HG03108 (cell line): Measurements from ENCODE around the gene FARSA.
"Not testable (repeated sequence)": the region's sequence is repeated elsewhere in the genome, so short reads cannot be mapped to it uniquely, and the experiment has no call there.

Experiments
- ATAC-seq: cut with Tn5 transposase; IDR thresholded peaks from one replicate; pipeline ENCODE4 v1.9.1; 2021; ENCODE audit warnings: moderate library complexity; ENCODE audit not compliant: unreplicated experiment

FARSA gene

DNA sequence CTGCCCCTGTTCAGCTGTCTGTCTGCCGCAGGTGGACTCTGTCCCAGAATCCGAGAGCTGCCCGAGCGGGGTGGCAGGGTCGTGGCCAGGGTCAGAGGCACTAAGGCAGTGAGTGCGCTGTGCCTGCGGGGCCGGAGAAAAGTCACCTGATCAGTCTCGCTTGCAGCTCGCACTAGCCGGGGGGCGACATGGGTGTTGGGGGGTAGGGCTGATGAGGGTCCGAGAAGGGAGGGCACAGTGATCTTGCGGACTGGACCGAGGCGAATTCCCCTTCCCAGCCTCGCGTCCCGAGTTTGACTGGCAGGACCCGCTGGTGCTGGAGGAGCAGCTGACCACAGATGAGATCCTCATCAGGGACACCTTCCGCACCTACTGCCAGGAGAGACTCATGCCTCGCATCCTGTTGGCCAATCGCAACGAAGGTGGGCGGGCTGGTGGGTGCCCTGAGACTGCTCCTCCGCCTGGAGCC is 41.9 kb downstream of the FARSA start:
- ATAC-seq, result no peak

DNA sequence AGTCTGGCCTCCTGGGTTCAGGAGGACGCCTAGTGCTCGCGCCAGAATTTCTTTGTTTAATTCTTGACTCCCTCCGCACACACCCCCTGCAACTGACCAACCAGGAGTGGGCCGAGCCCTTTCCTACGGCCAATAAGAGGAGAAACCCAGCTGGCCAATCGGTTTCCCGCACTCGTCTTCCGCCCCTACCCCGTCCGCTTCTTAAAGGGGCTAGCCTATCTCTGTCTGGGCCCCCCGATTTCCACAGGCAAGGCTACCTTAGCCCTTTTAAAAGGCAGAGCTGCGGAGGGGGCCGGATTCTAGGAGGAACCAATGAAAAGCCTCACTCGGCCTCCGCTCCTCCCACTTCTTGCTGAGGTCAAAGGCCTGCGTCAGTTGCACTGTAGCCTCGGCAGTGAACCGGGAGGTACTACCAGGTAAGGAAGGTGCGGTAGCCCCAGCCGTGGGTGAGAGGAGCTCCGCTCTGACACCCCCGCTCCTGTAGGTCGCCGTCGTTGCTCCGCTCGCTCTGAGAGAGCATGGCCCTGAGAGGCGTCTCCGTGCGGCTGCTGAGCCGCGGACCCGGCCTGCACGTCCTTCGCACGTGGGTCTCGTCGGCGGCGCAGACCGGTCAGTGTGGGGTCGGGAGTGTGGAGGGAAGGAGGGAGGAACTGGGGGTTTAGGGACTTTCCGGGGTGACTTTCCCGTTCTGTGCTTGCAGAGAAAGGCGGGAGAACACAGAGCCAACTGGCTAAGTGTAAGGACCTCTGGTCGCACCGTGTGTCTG is 42.5 kb downstream of the FARSA start, which contains the start of gene GCDH:
Gene GCDH (plus strand): TSS at position 374 of the 766 bp plus-strand sequence. CDS start 145 bp downstream, at position 519.
- ATAC-seq, result peak; percentile 90

DNA sequence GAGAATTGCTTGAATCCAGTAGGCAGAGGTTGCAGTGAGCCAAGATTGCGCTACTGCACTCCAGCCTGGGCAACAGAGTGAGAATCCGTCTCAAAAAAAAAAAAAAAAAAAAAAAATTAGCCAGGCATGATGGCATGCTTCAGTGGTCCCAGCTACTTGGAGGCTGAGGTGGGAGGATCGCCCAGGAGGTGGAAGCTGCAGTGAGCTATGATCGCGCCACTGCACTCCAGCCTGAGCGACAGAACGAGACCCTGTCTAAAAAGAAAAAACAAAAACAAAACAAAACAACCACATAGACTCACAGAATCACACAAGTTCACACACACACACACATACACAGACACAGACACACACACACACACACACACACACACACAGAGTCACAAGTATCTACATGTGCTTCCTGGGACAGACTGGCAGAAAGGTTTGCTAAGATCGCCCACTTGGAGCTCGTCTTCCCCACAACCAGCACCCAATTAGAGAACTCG is 43.2 kb downstream of the FARSA start:
- ATAC-seq, result not testable (repeated sequence)

DNA sequence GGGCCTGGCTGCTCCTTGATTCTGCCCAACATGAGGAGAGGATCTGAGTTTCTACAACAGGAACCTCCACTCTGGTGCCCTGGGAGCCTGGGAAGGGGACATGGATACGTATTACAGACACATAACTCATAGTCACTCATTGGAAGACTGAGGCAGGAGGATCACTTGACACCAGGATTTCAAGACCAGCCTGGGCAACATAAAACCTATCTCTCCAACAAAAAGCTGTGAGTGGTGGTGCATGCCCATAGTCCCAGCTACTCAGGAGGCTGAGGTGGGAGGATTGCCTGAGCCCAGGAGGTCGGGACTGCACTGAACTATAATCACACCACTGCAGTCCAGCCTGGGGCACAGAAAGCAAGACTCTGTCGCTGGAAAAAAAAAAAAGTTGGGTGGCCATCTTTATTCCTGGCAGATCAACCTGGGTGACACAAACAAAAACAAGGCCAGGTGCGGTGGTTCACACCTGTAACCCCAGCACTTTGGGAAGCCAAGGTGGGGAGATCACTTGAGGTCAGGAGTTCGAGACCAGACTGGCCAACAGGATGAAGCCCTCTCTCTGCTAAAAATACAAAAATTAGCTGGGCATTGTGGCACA is 45.4 kb downstream of the FARSA start:
- no peak for ATAC-seq

DNA sequence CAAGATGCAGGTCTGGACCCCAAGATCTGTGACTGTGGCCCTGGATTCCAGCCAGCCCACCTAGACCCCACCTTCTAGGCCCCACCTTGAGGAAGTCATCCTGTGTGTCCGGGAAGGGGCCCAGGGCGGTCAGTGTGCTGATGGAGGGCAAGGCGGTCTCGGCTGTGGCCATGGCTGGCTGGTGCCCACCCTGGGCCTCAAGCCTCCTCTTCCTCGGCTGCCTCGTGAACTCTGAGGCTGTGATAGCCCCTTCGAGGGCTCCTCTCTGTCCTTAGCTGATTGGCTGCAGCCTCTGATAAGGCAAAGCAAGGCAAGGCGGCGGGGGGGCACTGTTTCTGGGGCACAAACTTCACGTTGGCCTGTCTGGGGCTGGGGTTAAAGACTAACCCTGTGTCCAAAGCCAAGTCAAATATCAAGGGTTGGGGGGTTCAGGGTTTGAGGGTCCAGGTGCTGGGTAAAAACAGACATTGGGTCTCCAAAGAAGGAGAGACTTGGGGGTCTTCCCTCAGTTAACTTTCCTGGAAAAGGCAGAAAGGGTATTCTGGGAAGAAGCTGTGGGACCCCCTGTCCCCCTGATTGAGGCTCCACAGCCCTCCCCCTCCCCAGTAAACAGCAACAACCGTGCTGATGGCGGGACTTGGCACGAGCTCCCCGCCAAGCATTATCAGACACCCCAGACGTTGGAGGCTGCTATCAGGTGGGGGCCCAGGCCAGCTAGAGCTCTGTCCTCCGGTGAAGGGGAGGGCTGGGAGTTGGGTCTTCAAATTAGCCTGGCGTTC is 46.4 kb downstream of the FARSA start, which contains the start of gene KLF1:
Gene KLF1 (minus strand): TSS at position 233 of the 779 bp plus-strand sequence. CDS start 61 bp downstream, at position 172.
- ATAC-seq, result no peak

DNA sequence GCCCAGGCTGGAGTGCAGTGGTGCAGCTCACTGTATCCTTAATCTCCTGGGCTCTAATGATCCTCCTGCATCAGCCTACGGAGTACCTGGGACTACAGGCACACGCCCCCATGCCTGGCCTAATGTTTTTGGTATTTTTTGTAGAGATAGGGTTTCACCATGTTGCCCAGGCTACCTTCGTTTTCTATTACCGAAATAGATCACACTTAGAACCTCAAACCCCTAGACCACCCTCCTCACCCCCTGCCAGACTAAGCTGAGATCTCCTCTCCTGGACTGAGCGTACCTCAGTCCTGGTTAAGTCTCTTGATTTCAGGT is 46.9 kb downstream of the FARSA start:
- ATAC-seq, result no peak

DNA sequence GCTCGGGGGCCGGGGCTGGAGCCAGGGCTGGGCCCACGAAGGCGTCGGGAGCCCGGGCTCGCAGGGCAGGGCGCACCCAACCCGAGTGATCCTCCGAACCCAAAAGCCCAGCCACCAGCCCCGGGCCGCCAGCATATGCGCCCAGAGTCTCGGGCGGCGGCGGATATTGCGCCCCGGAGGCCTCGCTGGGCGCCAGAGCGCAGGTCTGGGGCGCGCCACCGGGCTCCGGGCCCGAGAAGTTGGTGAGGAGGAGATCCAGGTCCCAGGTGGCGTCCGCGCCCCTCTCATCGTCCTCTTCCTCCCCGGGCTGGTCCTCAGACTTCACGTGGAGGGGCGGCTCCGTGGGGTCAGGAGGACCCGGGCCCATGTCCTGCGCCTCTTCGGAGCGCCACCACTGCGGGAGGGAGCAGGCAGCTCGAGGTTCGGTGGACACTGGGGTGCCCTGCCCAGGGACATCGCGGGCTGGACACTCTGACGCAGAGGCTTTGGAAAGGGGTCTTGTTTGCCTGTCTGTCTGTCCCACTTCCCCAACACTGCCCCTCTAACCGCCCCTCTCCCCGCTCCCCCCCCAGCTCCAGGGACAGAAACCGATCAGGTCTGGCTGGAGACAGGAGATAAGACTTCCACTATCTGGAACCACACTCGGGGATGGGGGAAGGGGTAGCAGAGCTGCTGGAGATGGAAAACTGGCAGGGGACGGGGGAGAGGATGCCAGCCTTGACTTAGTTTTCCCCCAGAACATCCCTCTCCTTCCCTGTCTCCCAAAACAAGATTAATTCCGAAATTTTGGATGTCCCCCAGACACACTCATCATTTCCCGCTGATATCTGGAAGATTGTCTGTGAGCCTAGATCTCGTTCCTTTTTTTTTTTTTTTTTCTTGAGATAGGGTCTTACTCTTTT is 47.5 kb downstream of the FARSA start:
- no peak for ATAC-seq

DNA sequence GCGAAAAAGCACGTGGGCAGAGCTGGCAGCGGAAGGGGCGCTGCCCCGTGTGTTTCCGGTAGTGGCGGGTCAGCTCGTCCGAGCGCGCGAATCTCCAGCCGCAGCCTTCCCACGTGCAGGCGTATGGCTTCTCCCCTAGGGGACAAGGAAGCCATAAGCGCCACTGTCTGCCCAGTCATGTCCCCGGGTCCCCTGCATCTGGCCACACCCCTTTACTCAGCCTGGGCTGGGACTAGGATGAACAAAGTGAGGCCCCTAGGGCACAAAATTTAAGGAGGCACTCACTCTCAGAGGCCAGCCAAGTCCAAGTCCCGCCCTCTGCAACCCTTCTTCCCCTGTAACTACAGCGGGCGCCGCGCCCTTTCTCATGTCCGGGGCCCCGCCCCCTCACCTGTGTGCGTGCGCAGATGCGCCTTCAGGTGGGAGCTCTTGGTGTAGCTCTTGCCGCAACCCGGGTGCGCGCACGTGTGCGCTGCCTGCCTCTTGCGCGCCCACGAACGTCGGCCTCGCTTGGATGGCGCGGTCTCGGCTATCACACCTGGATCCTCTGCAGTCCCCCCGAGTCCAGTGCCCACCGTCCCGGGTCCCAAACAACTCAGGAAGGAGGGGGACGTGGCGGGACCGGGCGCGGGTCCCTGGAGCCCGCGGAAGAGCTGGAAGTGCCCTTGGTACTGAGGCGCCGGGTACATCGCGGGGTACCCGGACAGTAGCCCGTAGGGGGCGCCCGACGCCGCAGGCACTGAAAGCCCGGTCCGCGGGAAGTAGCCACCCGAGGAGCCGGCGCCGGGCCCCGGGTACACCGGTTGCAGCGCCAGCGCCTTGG is 48.4 kb downstream of the FARSA start:
- no peak for ATAC-seq

DNA sequence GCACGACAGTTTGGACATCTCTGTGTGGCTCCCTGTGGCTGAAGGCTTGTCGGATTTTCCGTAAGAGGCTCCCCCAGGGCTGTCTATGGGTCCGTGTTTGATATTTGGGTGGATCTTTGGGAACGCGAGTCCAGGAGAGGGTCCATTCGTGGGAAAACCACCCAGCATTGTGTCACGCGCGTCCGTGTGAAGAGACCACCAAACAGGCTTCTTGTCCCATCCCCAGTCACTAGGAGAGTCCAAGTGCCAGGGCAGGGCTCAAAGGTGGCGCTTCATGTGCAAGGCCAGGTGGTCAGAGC is 48.9 kb downstream of the FARSA start:
- no peak for ATAC-seq

DNA sequence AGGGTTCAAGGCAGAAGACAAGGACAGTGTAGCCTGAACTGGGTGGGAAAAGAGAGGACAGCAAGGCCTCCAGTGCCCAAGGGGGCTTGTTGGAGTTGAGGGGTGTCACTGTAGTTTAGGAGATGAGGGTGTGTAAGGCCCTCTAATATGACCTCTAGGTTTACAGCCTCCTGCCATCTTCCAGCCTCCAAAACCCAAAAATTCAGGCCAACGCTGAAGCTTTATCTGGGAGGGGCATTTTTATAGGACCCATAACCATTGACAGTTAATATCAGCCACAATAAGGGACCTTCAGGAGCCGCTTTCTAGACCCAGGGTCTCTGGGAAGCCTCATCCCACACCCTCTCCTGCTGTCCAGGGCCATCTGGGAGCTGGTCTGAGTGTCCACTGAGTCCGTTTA is 49.3 kb downstream of the FARSA start:
- ATAC-seq, result no peak

DNA sequence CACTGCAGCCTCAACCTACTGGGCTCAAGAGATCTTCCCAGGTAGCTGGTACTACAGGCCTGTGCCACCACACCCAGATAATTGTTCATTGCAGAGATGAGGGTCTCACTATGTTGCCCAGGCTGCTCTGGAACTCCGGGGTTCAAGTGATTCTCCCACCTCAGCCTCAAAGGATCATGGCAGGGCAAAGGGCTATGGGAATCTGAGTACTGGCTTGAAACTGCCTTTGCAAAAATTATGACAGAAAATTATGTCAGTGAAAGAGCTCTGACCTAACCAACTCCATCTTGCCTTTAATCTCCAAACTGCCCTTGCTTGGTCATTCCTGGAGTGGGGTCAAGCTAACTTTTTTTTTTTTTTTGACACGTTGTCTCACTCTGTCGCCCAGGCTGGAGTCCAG is 50.9 kb downstream of the FARSA start:
- ATAC-seq, result no peak

DNA sequence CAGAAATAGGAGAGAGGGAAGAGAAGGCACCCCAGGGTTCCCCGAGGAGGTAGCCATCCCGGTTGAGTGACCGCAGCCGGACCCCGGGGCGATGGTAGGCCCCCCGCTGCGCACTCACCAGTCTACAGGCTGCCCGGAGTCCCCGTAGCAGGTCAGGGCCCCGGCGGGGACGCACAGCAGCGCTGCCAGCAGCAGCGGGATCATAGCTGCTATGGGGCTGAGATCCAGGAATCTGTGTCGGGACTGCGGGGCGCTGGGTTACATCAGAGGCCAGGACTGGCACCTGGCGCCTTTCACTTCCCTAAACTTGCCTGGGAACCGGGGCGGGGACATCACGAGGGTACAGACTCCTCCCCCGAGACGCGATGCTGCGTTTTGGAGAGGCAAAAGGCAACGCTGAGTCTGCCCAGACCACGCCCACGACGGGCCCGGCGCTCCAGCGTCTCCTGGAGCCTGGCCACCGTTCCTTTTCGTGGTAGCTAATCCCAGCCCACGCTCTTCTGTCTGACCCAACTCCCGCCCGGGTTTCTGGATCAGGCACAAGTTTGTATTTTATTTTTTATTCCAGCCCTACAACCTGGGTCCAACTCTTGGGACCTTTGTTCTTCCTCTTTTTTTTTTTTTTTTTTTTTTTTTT is 52.2 kb downstream of the FARSA start, which contains the start of gene DNASE2:
Gene DNASE2 (minus strand): TSS at position 278 of the 637 bp plus-strand sequence. CDS start 74 bp downstream, at position 204.
- peak; percentile 71 for ATAC-seq

DNA sequence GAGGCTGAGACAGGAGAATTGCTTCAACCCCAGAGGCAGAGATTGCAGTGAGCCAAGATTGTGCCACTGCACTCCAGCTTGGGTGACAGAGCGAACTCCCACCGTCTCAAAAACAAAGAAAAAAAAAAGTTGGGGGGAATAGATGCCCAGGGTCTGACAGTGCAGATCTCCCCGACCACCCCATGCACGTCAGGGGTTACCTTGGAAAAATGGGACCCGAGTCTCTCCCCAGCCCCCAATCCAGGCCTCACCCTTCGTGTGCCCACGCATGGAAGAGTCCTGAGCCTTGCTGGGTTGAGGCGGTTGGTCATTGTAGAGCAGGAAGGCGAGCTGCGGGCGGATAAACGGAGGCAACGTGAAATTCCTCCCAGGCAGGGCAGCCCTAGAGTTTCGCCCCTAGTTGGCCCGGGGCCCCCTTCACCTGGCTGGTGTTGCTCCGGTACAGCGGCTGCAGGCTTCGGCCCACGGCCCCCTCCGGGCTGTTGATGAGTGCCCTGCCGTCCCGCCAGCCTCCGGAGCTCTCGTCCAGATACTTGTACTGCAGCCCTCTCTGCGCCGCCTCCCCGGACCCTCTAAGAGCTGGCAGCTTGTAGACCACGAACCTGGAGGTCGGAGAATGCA is 52.9 kb downstream of the FARSA start:
- ATAC-seq, result no peak

DNA sequence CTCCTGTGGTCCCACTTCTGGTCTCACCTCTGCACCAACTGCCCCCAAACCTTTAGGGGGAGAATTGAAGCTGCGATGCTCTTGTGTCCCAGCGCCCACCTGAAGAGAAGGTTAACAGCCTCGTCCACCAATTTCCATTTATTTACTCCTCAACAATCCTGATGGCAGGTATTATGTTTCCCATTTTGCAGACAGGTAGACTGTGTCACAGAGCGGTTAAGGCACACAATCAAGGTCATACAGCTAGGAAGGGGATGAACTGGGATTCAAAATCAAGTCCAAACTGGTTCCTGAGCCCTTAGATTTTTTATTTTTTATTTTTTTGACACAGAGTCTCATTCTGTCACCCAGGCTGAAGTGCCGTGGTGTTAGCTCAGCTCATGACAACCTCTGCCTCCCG is 58.4 kb downstream of the FARSA start:
- ATAC-seq, result no peak

DNA sequence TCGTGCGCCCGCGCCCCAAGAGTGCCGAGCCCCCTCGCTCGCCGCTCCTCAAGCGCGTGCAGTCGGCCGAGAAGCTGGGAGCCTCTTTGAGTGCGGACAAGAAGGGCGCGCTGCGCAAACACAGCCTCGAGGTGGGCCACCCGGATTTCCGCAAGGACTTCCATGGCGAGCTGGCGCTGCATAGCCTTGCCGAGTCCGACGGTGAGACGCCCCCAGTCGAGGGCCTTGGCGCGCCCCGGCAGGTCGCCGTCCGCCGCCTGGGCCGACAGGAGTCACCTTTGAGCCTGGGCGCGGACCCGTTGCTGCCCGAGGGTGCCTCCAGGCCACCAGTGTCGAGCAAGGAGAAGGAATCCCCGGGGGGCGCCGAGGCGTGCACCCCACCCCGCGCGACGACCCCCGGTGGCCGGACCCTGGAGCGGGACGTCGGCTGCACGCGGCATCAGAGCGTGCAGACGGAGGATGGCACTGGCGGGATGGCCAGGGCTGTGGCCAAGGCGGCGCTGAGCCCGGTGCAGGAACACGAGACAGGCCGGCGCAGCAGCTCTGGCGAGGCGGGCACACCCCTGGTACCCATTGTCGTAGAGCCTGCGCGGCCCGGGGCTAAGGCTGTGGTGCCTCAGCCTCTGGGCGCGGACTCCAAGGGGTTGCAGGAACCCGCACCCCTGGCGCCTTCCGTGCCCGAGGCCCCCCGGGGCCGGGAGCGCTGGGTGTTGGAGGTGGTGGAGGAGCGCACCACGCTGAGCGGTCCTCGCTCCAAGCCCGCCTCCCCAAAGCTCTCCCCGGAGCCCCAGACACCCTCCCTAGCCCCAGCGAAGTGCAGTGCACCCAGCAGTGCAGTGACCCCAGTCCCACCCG is 59.4 kb downstream of the FARSA start:
- ATAC-seq, result no peak

DNA sequence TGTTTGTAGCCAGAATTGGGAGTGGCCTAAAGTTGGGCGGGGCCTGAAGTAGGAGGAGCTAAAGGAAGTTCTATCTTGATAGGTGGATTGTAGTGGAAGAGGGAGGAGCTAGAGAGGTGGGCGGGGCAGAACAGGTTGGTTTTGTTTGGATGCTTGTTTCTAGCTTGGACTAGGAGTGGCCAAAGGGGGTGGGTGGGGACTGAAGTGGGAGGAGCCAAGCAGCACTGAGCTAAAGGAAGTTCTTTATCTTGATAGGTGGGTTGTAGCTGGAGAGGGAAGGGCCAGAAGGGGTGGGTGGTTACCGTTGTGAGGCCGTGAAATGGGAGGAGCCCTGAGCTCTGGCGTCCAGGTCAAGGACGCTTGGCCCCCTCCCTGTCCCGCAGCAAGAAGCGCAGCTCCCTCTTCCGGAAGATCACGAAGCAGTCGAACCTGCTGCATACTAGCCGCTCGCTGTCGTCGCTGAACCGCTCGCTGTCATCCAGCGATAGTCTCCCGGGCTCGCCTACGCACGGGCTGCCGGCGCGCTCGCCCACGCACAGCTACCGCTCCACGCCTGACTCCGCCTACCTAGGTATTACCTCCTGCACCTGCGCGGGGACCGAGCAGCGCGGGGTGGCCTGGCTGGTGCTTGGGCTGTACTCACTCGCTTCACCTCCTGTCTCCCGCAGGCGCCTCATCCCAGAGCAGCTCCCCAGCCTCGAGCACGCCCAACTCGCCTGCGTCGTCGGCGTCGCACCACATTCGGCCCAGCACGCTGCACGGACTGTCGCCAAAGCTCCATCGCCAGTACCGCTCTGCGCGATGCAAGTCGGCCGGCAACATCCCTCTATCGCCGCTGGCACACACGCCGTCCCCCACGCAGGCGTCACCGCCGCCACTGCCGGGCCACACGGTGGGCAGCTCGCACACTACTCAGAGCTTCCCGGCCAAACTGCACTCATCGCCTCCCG is 60.3 kb downstream of the FARSA start:
- no peak for ATAC-seq
